ENCODE results near the gene LIPK.

The LIPK gene

GRCh38 chr10:88787463-88787862 lies 81.4 kb downstream of the LIPK start:
- no peak for DNase-seq

GRCh38 chr10:88788924-88789323 lies 82.9 kb downstream of the LIPK start:
- no peak for DNase-seq

- peak in 1 of 2 donors; percentile 24 for DNase-seq
These were observed 85.9 kb downstream of the LIPK start for GRCh38 chr10:88791924-88792323.

- DNase-seq: peak; percentile 4 to 71
These were observed 86.6 kb downstream of the LIPK start for GRCh38 chr10:88792661-88793060.

GRCh38 chr10:88793712-88794299 lies 87.8 kb downstream of the LIPK start:
- DNase-seq: peak in 1 of 2 donors; percentile 8

- no peak for DNase-seq
These were observed 88.7 kb downstream of the LIPK start for GRCh38 chr10:88794731-88795130.

GRCh38 chr10:88800152-88801125 lies 94.4 kb downstream of the LIPK start:
- no peak for DNase-seq
